GM21515 (cell line): ENCODE results near the gene DNAH10.

Experiments
- ATAC-seq: cut with Tn5 transposase; IDR thresholded peaks from one replicate; pipeline ENCODE4 v1.9.1; 2021; ENCODE audit not compliant: unreplicated experiment

Gene DNAH10

DNA sequence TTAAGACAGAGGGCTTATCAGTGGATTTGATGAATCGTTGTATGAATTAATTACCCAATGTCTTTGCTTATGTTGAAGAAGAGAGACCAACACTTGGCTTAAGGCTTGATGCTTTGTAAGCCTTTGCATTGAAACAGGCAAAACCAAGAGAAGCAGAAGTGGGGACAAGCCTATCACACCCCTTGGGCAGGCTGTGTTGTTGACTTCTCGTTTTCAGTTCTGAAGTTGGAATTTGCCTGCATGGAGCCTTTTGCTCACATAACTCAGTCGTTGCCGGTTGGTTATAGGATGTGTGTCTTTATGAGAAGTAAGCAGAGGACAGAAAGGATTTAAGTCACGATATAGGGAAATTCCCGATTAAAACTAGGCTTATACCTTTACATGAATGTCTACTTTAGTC lies 115.9 kb downstream of the DNAH10 start:
- no peak for ATAC-seq

DNA sequence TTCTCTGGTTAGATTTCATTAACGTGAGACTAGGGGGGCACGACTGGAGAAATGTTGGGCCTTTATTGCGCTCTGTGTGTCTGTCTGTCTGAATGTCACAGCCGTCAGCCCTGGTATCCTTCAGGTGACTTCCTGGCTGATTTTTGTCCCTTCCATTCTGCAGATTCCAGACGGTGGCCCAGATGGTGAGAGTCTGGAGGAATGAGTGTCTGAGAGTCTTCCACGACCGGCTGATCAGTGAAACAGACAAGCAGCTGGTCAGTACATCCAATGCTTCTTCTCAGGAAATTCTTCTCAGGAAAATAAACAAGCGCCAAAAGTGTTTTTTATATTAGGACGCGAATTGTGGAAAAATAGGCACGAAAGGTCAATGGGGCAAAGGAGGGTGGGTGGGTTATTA lies 117.0 kb downstream of the DNAH10 start:
- ATAC-seq, result no peak

DNA sequence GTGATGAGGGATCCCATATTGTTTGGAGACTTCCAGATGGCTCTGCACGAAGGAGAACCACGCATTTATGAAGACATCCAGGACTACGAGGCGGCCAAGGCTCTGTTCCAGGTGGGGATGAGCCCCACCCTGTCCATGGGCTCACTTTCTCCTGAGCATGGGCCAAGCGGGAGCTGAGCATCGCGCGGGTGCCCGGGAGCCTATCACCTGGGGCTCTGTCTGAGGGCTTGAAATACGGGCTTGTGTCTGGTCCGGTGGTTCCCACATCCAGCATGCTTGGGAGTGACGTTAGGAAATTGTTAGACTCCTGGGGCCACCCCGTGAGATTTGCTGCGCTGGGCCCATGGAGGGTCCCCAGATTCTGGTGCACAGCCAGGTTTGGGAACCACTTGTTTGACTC lies 117.6 kb downstream of the DNAH10 start:
- ATAC-seq, result no peak

DNA sequence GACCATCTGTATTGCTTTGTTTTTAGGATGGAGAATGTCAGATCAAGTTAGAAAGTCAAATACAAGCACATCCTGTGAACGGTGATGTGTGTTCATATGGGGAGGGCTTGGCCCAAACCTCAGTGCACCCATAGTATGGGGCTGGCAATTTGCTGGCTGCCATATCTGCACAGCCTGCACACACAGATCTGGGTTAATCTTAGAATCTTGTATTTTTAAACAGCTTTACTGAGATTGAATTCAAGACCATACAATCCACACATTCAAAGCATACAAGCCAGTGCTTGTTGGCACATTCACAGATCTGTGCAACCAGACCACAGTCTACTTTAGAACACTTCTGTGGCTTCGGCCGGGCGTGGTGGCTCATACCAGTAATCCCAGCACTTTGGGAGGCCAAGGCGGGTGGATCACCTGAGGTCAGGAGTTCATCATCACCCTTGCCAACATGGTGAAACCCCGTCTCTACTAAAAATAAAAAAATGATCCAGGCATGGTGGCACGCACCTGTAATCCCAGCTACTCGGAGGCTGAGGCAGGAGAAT lies 120.1 kb downstream of the DNAH10 start:
- ATAC-seq, result no peak

DNA sequence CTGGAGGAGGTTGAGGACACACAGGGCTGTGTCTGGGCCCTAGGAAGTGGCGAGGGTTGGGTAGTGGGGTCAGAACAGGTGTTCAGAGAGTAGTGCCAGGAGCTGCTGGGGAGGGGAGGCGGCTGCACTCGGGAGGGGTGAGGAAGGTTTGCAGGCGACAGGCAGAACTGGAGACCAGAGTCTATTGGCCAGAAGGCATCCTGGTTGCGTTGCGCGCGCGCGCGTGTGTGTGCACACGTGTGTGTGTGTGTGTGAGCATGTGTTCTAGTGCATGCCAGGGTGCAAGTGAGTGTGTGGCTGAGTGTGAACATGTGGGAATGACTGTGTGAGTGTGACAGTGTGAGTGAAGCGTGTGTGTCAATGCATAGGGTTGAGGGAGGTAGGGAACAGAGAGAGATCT lies 124.2 kb downstream of the DNAH10 start:
- ATAC-seq, result no peak

DNA sequence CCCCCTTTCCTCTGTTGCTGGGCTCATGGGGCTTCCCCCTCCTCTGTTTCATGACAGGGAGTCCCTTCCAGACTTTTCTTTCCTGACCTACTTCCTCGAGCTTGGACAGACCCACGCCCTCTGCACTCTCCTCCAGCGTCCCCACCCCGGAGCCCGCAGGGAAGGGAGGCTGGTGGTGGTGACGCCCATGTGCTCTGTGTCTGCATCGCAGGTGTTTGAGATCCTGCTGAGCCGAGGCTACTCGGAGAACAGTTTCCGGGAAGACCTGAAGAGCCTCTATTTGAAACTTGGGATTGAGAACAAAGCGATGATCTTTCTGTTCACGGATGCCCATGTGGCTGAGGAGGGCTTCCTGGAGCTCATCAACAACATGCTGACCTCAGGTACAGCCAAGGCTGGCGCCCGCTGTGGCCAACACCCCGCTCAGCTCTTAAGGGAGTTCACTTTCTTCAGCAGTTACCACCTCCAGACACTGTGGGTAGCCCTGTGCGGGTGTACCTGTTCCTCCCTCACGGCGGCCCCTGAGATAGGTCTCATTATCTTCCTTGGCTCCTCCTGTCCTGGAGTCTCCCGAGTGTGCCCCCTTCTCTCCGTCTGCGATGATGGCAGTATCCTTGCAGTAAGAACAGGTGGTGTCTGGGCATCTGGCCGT lies 125.0 kb downstream of the DNAH10 start:
- no peak for ATAC-seq

DNA sequence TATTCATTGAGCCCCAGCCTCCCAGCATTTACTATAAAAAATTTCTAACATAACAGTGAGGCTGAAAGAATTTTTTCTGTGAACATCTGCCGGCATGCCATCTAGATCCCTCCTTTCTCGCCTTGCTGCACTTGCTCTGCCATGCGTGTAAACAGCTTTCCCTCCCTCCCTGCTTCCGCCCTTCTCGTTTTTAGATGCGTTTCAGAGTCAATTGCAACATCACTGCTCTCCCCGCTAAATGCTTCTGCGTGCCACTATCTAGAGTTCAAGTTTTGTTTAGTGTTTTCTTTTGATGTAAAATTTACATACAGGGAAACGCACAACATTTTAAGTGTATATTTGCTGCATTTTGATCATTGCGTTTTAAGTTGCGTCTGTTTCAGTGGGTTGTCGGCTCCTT lies 126.9 kb downstream of the DNAH10 start:
- ATAC-seq, result no peak

DNA sequence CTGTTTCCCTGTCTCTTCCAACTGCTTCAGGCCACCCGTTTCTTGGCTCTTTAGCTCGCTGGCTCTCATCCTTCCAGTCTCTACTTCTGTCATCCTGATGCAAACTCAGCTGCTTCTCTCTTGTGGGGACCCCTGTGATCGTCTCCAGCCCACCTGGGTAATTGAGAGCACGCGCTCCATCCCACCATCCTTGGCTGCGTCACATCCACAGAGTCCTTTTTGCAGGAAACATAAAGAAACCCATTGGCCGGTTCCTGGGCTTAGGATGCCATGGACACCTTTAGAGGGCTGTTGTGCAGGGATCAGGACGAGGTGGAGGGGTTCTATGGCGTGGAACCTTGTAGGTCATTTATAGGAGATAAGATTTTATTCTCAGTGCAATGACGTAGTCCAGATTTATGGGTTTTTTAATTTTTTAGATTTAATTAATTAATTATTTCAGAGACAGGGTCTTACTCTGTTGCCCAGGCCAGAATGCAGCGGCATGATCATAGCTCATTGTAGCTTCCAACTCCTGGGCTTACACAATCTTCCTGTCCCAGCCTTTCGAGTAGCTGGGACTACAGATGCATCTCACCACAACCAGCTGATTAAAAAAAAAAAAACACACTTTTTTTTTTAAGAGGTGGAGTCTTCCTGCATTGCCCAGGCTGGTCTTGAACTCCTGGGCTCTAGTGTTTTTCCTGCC lies 127.9 kb downstream of the DNAH10 start:
- ATAC-seq, result no peak

DNA sequence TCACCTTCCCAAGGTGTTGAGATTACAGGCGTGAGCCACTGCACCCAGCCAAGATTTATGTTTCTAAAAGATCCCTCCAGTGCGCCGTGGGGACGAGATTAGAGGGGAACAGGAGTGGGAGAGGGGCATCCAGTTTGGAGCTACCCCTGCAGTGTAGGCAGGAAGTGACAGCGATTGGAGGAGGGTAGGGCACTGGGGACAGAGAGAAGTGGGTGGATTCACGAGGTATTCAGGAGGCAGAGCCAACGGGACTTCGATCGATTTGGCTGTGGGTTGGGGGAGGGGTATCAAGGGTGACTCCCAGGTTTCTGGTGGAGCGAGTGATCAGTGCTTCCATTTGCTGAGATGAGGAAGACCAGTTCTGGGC lies 128.4 kb downstream of the DNAH10 start:
- ATAC-seq, result no peak

DNA sequence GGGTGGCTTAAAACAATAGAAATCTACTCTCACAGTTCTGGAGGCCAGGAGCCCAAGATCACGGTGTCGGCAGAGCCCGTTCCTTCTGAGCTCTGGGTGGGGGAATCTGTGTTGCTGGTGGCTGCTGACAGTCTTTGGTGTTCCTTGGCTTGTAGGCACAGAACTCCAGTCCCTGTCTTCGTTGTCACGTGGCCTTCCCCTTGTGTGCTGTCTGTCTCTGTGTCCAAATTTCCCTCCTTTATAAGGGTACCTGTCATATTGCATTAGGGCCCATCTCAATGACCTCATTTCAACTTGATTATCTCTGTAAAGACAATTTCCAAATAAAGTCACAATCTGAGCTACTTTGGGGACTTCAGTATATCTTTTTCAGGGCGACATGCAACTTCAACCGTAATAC lies 128.9 kb downstream of the DNAH10 start:
- no peak for ATAC-seq

DNA sequence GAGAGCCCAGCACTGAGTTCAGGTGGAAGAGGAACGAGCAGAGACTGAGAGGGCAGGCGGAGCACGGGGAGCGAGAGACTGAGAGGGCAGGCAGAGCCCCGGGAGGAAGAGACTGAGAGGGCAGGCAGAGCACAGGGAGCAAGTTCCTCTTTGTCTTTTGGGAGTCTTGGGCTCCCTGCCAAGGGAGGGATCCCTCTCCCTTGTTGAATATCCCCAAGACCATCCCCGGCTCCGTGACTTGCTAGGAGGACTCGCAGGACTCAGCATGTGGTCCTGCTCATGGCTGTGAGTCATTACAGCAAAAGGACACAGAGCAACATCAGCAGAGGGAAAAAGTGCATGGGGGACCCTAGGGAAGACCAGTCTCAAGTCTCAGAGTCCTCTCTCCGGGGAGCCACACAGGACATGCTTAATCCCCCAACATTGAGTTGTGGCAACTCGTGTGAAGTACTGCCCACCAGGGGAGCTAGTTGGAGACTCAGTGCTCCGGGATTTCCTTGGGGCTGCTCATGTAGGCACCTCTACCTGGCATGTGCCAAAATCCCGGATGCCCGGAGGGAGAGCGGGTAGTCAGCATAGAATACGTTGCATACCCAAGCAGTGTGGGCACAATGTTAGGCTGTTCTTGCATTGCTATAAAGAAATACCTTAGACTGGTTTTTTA lies 129.5 kb downstream of the DNAH10 start:
- ATAC-seq, result no peak

DNA sequence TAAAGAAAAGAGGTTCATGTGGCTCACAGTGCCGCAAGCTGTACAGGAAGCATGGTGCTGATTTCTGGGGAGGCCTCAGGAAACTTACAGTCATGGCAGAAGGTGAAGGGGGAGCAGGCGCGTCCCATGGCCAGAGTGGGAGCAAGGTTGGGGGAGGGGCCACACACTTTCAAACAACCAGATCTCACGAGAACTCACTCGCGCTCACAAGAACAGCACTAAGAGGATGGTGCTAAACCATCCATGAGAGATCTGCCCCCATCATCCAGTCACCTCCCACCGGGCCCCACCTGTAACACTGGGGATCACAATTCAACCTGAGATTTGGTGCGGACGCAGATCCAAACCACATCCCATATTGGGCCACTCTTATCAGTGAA lies 130.1 kb downstream of the DNAH10 start:
- ATAC-seq, result no peak

DNA sequence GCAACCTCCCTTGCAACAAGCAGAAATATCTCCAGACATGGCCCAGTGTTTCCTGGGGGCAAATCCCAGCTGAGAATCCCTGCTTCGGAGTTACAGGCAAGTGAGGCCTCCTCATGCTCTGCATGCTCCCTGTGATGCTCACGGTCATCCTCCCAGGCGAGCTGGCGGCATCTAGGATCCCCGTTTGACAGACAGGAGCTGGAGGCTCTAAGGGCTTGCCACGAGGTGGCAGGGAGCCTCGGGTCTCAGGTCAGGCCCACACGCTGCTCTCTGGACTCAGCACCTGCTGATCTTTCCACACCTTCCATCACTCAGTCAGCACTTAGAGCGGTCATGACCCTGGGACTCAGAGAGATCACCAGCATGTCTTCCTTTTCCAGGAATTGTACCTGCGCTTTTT lies 130.8 kb downstream of the DNAH10 start:
- ATAC-seq, result no peak

DNA sequence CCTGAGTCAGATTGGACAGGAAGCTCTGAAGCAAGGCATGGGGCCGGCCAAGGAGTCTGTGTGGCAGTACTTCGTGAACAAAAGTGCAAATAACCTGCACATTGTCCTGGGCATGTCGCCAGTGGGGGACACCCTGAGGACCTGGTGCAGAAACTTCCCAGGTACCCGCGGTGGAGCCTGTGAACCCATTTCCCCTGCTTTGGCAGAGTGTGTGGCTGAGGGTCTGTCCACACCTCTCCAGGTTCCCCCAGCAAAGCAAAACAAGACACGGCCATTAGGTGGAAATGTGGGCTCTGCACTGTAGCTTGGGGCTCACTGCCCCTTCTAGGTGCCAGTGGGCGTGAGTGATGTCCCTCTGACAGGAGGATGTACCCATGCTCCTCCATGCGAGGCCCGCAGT lies 131.2 kb downstream of the DNAH10 start:
- no peak for ATAC-seq

DNA sequence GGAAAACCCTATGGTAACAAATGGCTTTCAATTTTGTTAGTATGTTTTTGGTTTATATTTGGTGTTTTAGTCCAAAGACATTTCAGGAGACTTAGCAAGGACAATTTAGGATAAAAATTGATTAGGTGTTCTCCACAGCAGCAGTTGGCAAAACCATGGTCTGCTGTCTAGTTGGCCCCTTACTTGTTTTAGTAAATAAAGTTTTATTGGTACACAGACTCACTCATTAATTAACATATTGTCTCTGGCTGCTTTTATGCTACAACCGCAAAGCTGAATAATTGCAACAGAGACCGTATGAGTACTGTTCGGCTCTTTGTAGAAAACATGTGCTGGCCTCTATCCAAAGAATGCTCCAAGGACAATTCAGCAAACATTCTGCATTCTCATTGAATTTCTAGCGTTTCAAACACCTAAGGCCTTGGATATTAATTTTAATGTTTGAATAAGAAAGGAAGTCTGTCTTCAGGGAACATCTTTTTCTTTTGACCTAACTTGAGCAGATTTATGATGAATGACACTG lies 132.8 kb downstream of the DNAH10 start:
- no peak for ATAC-seq

DNA sequence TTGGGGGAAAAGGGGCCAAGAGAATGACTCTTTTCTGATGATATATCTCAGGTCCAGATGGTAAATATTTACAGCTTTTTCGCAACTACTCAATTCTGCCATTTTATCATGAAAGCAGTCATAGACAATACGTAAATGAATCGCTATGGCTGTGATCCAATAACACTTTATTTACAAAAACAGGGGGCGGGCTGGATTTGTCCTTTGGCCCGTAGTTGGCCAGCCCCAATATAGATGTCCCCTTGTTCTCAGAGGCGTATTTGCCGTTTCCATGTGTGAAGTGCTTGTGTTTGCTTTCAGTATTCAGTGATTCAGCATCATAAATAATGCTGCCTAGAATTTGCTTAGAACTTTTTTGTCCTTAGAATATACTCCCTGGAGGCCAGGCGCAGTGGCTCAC lies 133.3 kb downstream of the DNAH10 start:
- no peak for ATAC-seq

DNA sequence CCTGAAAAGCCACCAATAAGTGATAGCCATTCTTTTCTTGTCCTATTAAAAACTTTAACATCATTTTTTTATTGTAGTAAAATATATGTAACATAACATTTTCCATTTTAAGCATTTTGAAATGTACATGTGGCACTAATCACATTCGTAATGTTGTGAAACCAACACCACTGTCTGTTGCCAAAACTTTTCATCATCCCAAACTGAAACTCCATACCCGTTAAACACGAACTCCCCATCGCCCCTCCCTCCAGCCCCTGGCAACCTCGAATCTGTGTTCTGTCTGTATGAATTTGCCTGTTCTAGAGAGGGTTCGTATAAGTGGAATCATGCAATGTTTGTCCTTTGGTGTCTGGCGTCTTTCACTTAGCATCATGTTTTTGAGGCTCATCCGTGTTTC lies 134.7 kb downstream of the DNAH10 start:
- no peak for ATAC-seq

DNA sequence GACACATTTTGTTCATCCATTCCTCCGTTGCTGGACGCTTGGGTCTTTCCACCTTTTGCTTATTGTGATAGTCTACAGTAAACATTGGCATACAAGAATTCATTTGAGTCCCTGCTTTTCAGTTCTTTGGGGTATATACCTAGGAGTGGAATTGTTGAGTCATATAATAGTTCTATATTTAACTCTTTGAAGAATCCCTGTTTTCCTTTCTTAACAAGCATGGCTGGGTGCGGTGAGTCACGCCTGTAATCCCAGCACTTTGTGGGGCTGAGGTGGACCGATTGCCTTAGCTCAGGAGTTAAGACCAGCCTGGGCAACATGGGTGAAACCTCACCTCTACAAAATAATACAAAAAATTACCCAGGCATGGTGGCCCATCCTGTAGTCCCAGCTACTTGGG lies 135.1 kb downstream of the DNAH10 start:
- ATAC-seq, result no peak

DNA sequence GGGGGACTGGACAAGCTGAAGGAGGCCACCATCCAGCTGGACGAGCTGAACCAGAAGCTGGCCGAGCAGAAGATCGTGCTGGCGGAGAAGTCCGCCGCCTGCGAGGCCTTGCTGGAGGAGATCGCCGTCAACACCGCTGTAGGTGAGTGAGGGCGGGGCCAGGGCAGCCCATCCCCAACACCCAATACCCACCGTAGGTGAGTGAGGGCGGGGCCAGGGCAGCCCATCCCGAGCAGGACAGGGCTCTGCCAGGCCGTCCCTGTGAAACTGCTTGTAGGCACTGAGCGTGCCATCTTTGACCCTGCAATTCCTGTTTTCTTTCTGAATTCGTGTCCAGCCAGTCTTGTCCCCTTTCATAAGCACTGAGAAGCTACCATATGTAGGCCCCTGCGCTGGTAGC lies 136.6 kb downstream of the DNAH10 start:
- no peak for ATAC-seq

DNA sequence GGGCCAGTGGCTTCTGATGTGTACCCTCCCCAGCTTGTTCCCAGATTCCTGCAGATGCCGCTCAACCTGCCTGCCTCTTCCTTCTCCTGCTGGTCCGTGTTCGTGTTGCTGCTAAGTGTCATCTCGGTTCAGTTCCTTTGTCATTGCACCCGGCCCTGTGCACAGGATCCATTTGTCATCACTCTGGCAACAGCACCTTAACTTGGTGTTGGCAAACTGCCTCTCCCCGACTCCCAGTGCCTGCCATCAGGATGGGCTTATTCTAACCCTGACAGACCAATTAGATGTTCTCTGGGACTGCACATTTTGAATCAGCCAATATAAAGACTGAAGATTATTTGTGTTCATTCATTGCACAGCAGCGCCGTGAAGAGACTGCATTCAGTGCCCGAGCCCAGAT lies 137.3 kb downstream of the DNAH10 start:
- ATAC-seq, result no peak

DNA sequence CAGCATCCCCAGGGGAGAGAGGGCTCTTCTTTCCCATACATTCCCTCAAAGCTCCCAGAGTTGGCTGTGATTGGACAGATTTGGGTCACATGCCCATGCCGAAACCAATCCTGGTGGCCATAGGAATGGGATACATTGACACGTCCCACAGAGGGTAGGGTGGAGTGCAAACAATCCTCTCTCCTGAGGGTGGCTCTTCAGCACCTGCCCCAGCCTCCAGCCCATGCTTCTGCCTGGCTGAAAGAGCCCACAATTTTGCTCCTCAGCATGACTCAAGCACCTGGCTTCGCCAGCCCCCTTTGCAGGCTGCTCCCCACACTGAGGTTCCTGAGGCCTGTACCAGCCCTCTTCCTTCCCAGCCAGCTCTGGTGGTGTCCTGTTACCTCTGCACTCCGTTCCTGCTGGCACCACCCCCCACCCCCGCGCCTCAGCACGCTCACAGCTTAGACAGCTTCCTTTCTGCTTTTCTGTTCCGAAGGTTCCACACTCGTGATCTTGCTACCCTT lies 138.8 kb downstream of the DNAH10 start:
- ATAC-seq, result no peak

DNA sequence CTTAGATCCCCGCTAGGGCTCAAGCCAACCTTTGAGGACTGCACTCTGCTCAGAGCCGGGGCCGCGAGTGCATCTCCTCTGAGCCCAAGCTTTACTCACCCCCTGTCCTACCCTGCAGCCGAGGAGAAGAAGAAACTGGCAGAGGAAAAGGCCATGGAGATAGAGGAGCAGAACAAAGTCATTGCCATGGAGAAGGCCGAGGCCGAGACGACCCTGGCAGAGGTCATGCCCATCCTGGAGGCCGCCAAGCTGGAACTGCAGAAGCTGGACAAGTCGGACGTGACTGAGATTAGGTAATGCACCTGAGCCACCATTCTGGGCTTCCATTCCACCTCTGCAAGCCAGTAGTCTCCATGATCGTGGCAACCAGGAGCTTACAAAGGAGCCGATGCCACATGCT lies 140.7 kb downstream of the DNAH10 start:
- no peak for ATAC-seq
